ENCODE measurements around the gene RPS6KB2. TPM values are rescaled to one million over a fixed set of nuclear protein-coding genes. Genes with fewer than 3 reads are reported as not detected.
"Not testable (repeated sequence)": the region's sequence is repeated elsewhere in the genome, so short reads cannot be mapped to it uniquely, and the experiment has no call there.

Gene RPS6KB2
- total RNA-seq, 1 experiment from 2014 or later = 90.2 TPM

- Histone ChIP-seq H3K36me3 (replicated peaks; ENCODE audit: control insufficient read depth, insufficient read depth, low read length) (no peaks in the 10 kb centered on the region), H3K27me3 (ENCODE audit: control insufficient read depth, insufficient read depth, low read length) (no peaks in the 10 kb centered on the region), H3K4me3 (ENCODE audit: insufficient read depth, low read depth, low read length) (no peak overlapping the region)
- DNase-seq = peak; percentile 62
These were observed 22.7 kb downstream of the RPS6KB2 start for GRCh38 chr11:67450796-67451657.

DNA sequence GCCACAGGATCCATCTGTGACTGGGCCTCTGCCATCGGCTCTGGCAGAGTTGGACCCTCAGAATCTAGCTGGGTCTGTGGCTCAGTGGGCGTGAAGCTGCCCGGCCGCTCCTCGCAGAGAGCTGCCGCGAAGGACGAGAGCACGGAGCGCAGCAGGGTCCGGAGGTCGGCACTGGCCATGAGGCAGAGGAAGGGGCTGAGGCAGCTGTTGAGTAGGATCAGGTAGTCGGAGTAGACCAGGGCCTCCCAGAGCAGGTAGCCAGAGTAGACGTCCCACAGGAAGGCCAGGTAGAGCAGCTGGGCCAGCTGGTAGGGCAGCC, 23.3 kb downstream of the RPS6KB2 start:
- Histone ChIP-seq H3K27me3 (ENCODE audit: control insufficient read depth, insufficient read depth, low read length) (no peaks in the 10 kb centered on the region), H3K36me3 (replicated peaks; ENCODE audit: control insufficient read depth, insufficient read depth, low read length) (no peaks in the 10 kb centered on the region), H3K4me3 (ENCODE audit: insufficient read depth, low read depth, low read length) (no peak overlapping the region)
- no peak for DNase-seq

- Histone ChIP-seq H3K27me3 (ENCODE audit: control insufficient read depth, insufficient read depth, low read length) (no peaks in the 10 kb centered on the region), H3K4me3 (ENCODE audit: insufficient read depth, low read depth, low read length) (no peak within 1 kb of the TSS), H3K36me3 (replicated peaks; ENCODE audit: control insufficient read depth, insufficient read depth, low read length) (no peaks in the 10 kb centered on the region)
- DNase-seq = peak; percentile 55
These were observed 24.1 kb downstream of the RPS6KB2 start, which contains the start of gene GPR152 for GRCh38 chr11:67452141-67452952. GPR152 (minus strand) TSS chr11:67452729; CDS start chr11:67452724, 5 bp downstream.

DNA sequence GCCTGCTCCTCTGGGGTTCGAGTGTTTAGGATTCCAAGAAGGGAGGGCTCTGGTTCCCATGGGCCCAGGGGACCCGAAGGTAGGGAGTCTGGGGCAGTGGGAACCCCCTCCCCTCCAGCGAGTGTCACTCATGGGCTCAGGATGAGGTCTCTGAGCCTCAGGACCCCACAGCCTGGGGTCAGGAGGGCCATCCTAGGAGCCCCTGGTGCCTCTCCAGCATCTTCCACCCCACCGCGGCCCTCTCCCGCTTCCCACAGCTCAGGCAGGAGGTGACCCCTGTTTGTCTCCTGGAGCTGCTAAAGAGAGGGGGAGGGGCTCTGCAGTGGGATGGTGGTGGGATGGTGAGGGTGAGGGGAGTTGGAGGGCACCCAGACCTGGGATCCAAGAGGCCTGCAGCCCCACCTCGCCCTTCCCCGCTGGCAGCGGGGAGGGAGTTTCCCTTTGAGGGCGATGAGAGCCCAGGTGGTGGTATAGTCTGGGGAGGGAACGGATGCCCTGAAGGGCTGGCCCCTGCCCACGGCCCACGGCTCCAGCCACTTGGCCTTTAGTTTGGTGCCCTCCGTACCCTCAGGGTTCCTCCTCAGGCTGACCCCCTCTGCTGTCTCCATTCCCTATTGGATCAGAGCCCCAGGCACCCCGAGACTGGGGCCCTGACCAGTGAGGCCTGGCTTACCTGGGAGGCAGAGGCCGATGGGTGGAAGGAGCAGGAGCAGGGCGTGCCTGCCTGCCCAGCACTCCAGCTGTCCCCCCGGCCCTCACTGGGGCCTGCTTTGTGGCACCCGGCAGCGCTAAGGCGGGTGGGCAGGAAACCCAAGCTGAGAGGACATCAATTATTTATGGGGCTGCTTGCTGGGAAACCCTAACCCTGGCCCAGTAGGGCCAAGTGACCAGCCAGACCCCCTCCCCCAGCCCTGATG, 25.8 kb downstream of the RPS6KB2 start:
- no peaks in the 10 kb centered on the region for H3K27me3 ChIP-seq (ENCODE audit: control insufficient read depth, insufficient read depth, low read length)
- peak; percentile 61 for DNase-seq
- H3K4me3 ChIP-seq (ENCODE audit: insufficient read depth, low read depth, low read length) = no peak overlapping the region
- H3K36me3 ChIP-seq (replicated peaks; ENCODE audit: control insufficient read depth, insufficient read depth, low read length) = no peaks in the 10 kb centered on the region

DNA sequence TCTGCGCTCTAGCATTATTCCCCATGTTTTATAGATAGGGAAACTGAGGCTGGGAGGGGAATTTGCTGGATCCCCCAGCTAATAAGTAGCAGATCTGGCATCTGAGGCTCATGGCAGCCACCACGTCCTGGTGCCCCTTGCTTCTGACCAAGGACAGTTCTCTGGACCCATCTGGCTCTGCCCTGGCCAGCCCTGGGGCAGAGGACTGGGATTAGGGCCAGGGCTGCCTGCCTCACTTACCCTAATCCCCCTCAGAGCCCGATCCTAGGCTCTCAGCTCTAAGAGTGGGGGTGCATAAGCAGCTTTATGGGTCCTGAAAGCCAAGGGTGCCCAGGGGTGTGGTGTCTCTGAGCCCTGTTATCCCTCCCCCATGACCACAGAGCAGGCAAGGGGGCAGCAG, 26.8 kb downstream of the RPS6KB2 start, which contains the start of gene CABP4:
Gene CABP4, plus strand, starts transcription at position 301 of the 400 bp plus-strand sequence. Its CDS starts 70 bp downstream, at position 371.
- H3K4me3 ChIP-seq (ENCODE audit: insufficient read depth, low read depth, low read length) = no peak within 1 kb of the TSS
- no peaks in the 10 kb centered on the region for H3K36me3 ChIP-seq (replicated peaks; ENCODE audit: control insufficient read depth, insufficient read depth, low read length)

GRCh38 chr11:67456068-67456705, 27.9 kb downstream of the RPS6KB2 start:
- peak; percentile 64 for DNase-seq
- H3K27me3 ChIP-seq (ENCODE audit: control insufficient read depth, insufficient read depth, low read length) = no peaks in the 10 kb centered on the region
- no peak overlapping the region for H3K4me3 ChIP-seq (ENCODE audit: insufficient read depth, low read depth, low read length)
- H3K36me3 ChIP-seq (replicated peaks; ENCODE audit: control insufficient read depth, insufficient read depth, low read length) = no peaks in the 10 kb centered on the region

More for the DNA sequence above, 26.8 kb downstream of the RPS6KB2 start, which contains the start of gene CABP4:
- DNase-seq = no peak
- no peaks in the 10 kb centered on the region for H3K27me3 ChIP-seq (ENCODE audit: control insufficient read depth, insufficient read depth, low read length)

DNA sequence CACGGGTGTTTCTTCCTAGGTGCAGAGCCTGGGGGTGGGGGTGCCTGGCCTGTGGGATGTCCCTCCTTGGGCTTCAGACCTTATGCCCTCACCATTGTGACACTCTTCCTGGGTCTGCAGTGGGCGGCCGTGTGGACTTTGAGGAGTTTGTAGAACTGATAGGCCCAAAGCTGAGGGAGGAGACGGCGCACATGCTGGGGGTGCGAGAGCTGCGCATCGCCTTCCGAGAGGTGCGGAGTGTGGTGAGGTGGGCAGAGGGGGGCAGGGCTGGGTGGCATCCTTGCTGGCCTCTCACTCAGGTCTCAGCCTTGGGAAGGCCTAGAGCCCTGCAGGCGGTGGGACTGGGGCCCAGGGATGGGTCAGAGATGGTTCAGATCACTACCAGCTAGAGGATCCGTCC, 29.2 kb downstream of the RPS6KB2 start:
- DNase-seq = peak; percentile 23
- H3K4me3 ChIP-seq (ENCODE audit: insufficient read depth, low read depth, low read length) = no peak overlapping the region
- no peaks in the 10 kb centered on the region for H3K36me3 ChIP-seq (replicated peaks; ENCODE audit: control insufficient read depth, insufficient read depth, low read length)
- no peaks in the 10 kb centered on the region for H3K27me3 ChIP-seq (ENCODE audit: control insufficient read depth, insufficient read depth, low read length)

- peak; percentile 46 for DNase-seq
- H3K4me3 ChIP-seq (ENCODE audit: insufficient read depth, low read depth, low read length) = no peak overlapping the region
- H3K27me3 ChIP-seq (ENCODE audit: control insufficient read depth, insufficient read depth, low read length) = no peaks in the 10 kb centered on the region
- no peaks in the 10 kb centered on the region for H3K36me3 ChIP-seq (replicated peaks; ENCODE audit: control insufficient read depth, insufficient read depth, low read length)
These were observed 30.0 kb downstream of the RPS6KB2 start for GRCh38 chr11:67458266-67458665.

- no peaks in the 10 kb centered on the region for H3K36me3 ChIP-seq (replicated peaks; ENCODE audit: control insufficient read depth, insufficient read depth, low read length)
- H3K4me3 ChIP-seq (ENCODE audit: insufficient read depth, low read depth, low read length) = no peak overlapping the region
- H3K27me3 ChIP-seq (ENCODE audit: control insufficient read depth, insufficient read depth, low read length) = no peaks in the 10 kb centered on the region
- DNase-seq = peak; percentile 20
These were observed 34.9 kb downstream of the RPS6KB2 start for GRCh38 chr11:67463186-67463585.

GRCh38 chr11:67463680-67464410, 35.6 kb downstream of the RPS6KB2 start:
- Histone ChIP-seq H3K27me3 (ENCODE audit: control insufficient read depth, insufficient read depth, low read length) (no peaks in the 10 kb centered on the region), H3K4me3 (ENCODE audit: insufficient read depth, low read depth, low read length) (peak overlapping the region; percentile 37), H3K36me3 (replicated peaks; ENCODE audit: control insufficient read depth, insufficient read depth, low read length) (no peaks in the 10 kb centered on the region)
- peak; percentile 67 for DNase-seq

DNA sequence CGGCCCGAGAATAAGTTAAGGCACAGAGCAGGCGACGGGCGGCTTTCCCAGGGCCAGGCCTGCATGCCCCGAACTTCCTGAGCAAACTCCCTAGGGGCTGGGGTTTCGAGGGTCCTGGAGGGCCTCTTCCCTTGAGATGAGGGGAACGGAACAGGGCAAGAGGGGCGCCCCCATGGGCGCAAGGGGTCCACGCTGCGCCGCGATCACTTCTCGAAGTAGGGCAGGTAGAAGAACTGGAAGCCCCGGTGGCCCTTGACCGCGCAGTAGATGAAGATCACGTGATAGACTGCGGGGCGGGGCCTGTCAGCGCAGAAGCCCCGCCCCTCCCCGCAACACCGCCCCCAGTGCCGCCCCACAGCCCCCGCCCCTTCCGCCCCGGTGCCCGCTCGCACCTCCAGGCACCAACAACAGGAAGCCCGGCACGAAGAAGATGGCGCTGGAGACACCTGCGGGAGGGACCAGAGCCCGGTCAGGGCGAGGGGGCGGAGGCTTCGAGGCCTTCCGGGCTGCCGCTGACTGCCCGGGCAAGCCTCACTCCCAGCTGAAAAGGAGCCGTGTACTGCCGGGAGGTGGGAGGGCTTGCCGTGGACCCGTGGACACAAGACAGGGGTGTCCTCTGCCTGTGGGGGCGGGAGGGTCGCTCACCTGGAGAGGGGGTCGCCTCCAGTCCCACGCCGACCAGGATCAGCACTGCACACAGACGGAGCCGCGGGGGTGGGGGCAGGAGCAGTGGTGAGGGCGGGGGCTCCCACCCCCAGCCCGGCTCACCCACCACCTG, 36.3 kb downstream of the RPS6KB2 start:
- Histone ChIP-seq H3K27me3 (ENCODE audit: control insufficient read depth, insufficient read depth, low read length) (no peaks in the 10 kb centered on the region), H3K4me3 (ENCODE audit: insufficient read depth, low read depth, low read length) (peak overlapping the region; percentile 80), H3K36me3 (replicated peaks; ENCODE audit: control insufficient read depth, insufficient read depth, low read length) (no peaks in the 10 kb centered on the region)
- DNase-seq = peak; percentile 99

GRCh38 chr11:67465189-67465510, 36.9 kb downstream of the RPS6KB2 start:
- no peak for DNase-seq

DNA sequence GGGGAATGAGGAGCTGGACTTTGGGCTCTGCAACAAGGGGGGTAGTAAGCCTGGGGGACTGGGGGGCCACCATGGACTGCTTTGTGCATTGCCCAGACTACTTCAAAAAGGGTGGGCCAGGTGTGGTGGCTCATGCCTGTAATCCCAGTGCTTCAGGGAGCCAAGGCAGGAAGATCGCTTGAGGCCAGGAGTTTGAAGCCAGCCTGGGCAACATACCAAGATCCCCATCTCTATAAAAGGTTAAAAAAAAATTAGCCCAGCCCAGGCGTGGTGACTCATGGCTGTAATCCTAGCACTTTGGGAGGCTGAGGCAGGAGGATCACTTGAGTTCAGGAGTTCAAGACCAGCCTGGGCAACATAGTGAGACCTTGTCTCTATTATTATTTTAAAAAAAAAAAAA, 37.2 kb downstream of the RPS6KB2 start:
- not testable (repeated sequence) for H3K27me3 ChIP-seq (ENCODE audit: control insufficient read depth, insufficient read depth, low read length); DNase-seq; H3K36me3 ChIP-seq (replicated peaks; ENCODE audit: control insufficient read depth, insufficient read depth, low read length)
- H3K4me3 ChIP-seq (ENCODE audit: insufficient read depth, low read depth, low read length) = peak overlapping the region; percentile 80

More at GRCh38 chr11:67465189-67465510, 36.9 kb downstream of the RPS6KB2 start:
- Histone ChIP-seq H3K4me3 (ENCODE audit: insufficient read depth, low read depth, low read length) (peak overlapping the region; percentile 80), H3K36me3 (replicated peaks; ENCODE audit: control insufficient read depth, insufficient read depth, low read length) (no peaks in the 10 kb centered on the region), H3K27me3 (ENCODE audit: control insufficient read depth, insufficient read depth, low read length) (no peaks in the 10 kb centered on the region)

Data from H7 (cell line).